NCI-H1092 (cell line): ENCODE results near the gene HNRNPL.

Experiments
- DNase-seq: peaks from one replicate; lab custom pipeline; 2025; lab: John Stamatoyannopoulos, UW

The HNRNPL gene

GRCh38 chr19:38845374-38846024, 4.3 kb downstream of the HNRNPL start:
- no peak for DNase-seq

DNA sequence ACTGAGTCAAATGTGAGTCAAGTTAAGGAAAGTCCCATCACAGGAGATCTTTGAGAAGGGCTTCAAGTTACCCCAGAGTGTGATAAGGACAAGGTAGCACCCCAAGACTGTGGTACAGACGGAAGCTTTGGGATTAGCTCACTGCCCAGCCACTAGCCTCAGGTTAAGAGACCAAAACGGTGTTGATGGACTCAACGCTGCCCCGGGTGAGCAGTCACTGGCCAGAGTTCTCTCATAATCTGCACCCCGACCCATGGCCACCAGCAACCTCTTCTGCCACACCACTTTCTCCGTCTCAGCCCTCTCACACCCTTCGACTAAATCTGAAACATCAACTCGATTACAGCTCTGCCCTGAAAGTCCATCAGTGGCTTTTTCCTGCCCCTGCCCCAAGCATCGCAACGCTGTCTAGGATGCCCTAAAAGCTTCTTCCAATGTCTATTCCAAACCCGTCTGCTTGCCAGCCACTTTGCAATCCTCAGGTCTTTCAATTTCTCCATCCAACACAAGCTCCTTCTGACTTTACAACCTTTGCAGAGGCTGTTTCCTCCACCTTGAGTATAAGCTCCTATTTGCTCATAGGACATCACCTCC, 5.6 kb downstream of the HNRNPL start:
- DNase-seq: no peak

- DNase-seq: no peak
Measured at GRCh38 chr19:38843175-38843758, 6.5 kb downstream of the HNRNPL start.

DNA sequence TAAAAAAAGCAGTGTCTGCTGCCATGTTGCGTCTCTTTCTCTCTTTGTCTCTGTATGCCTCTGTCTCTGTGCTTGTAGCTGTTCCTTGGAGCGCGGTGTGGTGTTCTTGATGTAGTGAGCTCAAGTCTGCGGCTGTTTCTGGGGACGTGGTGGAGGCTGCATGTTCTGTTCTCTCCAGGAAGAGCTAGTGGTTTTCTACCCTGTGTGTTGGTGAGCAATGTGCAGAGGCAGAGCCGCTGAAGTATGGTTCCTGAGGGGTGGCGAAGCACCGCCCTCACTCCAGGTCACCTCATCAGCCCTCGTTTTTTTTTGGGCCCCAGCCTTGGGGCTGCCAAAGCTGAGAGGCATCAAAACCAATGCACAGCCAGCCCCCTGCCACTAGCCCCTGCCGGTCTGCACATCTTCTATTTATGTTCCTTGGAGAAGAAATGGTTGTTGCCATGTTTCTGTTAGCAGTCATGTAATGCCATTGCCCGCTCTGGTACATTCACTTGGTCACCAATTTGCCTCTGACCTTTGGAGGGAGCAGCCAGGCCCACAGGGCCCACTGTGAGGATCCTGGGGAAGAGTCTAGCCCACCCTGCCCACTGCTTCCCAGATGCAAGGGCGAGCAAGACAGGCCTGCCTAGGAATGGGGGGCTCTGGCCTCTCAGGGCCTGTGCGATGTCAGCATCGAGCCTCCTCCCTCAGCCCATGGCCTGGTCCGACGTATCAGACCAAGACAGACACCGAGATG, 7.2 kb downstream of the HNRNPL start:
- no peak for DNase-seq

DNA sequence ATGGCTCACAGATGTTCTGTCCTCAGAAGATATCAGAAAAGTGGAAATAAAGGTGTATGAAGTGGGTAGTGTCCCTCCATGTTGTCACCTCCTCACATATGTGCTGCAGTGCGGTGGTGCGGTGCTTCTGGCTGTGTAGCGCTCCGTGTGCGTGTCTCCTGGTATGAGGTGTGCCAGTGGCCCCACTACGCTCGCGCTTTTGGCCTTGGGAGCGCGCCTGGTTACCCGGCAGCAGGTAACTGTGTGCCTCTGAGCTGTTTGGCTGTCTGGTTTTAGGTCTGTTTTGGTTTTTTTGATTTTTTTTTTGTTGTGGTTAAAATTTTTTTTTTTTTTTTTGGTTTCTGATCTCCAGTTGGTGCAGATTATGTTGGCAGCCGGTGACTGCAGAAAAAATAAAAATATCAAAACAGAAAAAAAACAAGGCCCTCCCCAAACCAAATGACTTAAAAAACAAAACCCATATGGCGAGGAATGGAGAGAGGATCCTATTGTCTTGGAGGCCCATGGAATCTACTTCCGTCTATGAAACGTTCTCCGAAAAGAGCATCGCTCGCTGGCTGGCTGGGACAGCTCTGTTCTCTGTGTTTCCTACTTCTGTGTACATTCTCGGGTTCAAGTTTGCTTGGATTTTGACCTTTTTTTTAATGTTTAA, 7.9 kb downstream of the HNRNPL start:
- no peak for DNase-seq

GRCh38 chr19:38841180-38841766, 8.5 kb downstream of the HNRNPL start:
- no peak for DNase-seq

GRCh38 chr19:38840583-38840968, 9.2 kb downstream of the HNRNPL start:
- no peak for DNase-seq

DNA sequence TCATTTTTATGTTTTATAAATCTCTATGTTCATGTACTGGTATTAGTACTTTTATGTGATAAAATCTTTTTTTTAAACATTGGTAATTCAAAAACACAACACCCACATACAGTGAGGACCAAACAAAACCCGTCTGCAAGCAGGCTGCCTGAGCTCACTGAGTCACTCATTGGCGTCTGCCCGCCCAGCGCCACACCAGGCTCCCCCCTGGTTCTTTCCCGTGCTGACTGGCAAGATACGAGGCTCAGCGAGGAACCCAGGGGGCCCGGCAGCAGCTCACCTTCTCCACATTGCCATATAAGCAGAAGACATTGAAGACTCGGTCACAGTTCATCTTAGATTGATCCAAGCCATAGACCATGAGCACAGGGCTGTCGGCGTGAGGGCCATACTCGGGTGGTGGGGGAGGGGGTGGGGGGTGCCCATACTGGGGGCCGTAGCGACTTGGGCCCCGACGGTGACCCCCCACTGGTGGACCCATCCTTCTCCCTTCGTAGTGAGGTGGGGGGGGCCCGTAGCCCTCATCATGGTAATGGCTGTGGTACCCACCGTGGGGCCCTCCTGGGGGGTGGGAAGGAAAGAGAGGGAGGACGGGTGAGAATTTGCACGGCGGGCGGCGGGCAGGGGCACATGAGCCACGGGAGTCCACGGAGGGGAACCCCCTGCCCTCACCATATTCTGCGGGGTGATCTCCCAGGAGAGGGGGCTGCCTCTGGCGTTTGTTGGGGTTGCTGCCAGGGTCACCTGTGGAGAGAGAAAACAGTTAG, 9.8 kb downstream of the HNRNPL start:
- DNase-seq: no peak

DNA sequence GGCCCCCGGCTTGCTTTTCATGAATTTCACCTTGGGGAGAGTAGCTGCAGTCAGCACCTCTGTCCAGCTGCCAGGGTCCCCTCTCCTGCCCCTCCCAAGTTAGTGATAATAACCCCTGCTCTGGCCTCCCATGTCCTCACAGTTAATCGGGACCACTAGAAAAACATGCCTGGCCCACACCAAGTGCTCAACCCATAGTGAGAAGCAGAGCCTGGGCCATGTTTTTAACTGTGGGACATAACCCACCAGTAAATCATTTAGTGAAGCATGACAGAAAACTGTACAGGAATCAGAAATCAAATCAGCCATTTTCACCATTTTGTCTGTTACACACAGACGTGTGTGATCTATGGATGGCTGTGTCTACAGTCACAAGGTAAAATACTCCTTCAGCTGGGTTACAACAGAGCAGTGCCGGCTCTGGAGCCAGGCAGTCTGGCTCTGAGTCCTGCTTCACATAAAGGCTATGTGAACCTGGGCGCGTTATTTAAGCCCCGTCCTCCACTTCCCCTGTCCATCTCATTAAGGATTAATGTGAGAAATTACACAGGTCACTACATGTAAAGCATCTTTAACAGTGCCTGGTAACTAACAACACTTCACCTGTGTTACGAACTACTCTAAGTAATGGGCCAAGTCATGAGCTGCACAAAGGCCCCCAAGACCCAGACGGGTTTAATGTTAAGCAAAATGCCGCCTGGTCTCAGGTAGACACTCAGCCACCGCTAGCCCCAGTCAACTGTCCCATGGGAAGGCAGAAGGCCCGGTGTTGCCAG, 10.6 kb downstream of the HNRNPL start:
- no peak for DNase-seq

GRCh38 chr19:38838208-38838985, 11.4 kb downstream of the HNRNPL start:
- DNase-seq: no peak

DNA sequence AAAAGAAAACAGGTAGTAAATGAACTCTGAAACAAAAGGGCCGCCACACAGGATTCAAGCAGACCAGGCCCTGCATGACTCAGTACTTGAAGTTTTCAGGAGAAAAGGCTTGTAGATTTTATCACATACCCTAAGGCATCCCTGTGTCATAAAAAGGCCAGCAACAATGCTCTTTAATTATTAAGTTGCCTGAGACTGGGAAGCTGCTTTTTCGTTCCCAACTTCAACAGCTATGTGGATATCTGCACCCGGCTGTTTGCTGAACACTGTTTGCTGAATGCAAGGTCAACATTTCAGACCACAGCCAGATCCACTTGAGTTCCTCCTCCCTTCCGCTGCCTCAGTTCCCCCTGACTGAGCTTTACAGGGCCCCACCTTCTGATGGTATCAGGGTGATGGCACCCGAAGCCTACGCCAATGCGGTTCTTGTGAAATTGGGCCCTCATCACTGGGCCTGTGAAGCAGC, 12.1 kb downstream of the HNRNPL start:
- no peak for DNase-seq

- no peak for DNase-seq
Measured at GRCh38 chr19:38836983-38837626, 12.7 kb downstream of the HNRNPL start.

- no peak for DNase-seq
Measured at GRCh38 chr19:38836159-38836982, 13.4 kb downstream of the HNRNPL start.

DNA sequence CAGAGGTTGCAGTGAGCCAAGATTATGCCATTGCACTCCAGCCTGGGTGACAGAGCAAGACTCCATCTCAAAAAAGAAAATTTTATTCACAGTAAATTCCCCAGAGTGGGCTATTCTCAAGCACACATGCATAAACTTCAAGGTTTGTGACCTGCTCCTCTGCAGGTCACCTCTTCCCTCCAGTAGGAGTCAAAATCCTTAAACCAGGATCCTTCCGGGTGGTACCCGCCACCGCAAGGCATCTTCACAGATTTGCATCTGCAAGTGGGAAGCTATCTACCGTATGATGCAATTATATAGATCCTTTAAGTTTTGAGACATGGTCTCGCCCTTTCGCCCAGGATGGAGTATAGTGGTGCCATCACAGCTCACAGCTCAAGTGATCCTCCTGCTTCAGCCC, 15.2 kb downstream of the HNRNPL start:
- no peak for DNase-seq

GRCh38 chr19:38834104-38834490, 15.7 kb downstream of the HNRNPL start:
- no peak for DNase-seq

DNA sequence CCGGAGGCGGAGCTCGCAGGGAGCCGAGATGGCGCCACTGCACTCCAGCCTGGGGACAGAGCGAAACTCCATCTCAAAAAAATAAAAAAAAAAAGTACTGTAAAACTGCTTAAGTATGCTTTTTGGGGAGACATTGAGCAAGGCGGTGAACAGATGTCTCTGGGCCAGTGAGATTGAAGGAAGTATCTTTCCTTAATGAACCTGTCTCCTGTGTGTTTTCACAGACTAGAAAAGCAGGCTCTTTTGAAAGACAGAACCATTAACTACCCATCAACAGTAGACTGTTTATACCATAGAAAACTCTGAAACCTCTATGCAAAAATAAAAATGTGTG, 16.7 kb downstream of the HNRNPL start:
- no peak for DNase-seq

DNA sequence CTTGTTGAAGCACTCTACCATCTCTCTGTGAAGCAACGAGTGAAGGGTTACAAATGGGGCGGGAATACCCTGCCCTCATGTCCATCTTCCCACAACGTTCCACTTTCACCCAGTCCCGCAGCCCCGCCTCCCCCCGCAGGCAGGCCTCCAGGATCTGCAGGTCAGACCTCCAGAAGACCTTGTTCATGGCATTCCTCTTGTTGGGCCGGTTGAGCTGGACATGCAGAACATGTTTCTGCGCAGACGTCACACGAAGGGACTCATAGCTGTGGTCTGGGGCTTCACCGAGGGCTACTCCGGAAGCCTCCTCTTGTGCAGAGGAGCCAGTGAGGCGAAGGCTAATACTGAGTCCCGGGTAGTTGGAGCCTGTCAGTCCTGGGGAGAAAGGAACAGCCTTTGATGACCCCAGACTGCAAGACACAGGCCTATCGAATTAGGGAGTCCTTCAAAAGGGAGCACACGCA, 18.6 kb downstream of the HNRNPL start:
- no peak for DNase-seq

DNA sequence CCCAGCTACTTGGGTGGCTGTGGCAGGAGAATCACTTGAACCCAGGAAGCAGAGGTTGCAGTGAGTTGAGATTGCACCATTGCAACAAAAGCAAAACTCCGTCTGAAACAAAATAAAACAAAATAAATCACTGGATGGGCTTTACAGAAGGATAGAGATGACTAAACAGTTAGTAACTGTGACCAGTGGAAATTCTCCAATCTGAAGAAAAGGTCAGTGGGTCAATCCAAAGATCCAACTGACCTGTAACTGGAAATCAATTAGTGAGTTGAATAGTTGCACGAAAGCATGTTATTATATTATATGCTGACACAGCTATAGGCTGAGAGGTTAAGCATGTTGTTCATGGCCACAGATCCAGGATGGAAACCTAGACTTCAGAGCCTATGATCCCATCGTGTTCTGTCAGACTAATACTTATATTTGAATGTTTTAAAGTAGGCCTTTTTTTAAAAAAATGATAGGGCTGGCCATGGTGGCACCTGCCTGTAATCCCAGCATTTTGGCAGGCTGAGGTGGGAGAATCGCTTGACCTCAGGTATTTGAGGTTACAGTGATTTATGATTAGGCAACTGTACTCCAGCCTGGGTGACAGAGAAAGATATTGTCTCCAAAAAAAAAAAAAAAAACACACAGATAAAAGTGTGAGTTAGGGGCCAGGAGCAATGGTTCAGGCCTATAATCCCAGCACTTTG, 19.6 kb downstream of the HNRNPL start:
- no peak for DNase-seq
